Eye (tissue), 1 donor: ENCODE data around the gene RNF220.
"Not testable (repeated sequence)": the region's sequence is repeated elsewhere in the genome, so short reads cannot be mapped to it uniquely, and the experiment has no call there.

Source experiments
- DNase-seq: peaks from one replicate; pipeline ENCODE4 v3.0.0-alpha.2; 2015

RNF220 gene

DNA sequence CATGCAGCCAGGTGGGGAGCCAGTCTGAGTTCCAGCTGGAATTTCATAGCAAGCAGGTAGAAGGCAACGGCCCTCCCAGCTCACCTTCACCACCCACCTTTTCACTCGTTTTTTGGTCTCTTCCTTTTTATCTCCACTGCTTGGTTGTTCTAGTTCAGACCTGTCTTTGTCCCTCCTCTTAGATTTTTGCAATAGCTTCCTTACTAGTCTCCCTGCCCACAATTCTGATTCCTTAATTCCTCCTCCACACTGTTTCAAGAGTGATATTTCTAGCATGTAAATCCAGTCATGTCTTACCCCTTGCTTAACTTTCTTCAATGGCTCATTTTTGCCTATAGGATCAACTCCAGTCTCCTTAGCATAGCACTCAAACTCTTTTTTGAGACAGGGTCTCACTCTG, 149.7 kb downstream of the RNF220 start:
- DNase-seq: no peak

DNA sequence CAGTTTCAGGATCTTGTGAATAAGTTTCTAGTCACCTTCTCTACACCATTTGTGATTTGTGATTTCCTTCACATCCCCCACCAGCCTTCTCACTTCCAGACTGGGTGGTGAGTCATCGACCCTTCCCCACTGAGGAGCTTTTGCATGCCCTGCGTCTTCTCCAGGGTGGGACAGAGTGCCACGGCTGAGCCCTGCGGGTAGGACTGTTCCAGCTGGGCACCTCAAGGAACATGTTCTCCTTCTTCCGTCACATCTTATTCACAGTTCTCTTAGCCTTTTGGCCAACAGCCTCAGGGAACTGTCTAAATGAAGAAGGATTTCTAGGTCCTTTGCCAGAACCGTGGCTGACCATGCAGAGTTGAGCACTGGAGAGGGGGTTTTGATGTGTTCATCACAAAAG, 152.7 kb downstream of the RNF220 start:
- DNase-seq: no peak

DNA sequence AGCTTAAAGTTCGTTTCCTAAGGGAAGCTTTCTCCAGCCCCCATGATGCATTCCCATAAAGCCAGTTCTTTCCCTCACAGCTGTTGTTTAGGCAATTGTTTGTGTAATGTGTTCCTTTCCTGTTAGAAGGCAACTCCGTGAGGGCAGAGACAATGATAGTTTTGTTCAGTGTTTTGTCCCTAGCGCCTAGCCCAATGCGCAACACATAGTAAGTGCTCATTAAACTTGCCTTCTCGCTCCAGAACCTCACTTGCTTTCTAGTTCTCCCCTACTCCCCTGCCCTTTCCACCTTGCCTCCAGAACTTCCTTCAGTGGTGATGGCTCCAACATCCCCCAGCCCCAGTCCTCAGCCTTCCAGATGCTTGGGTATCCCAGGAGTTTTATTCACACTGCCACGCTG, 153.8 kb downstream of the RNF220 start:
- no peak for DNase-seq

DNA sequence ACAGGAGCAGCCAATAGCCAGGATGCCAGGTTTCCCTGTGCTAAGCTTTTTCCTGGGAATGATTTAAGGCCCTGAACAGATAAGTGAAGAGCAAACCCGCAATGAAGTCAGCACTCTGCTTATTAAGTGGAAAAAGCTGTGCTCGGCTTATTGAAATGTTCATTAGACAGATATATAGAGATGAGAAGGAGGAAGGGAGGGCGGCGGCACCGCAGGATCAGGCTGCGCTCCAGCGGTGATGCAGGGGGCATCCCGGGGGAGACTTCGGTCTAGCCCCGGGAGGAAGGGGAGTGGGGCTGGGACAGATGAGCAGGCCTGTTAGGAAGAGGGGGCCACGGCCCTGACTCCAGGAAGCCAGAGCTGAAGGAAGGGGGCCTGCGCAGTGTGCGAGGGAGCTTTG, 154.3 kb downstream of the RNF220 start:
- DNase-seq: peak; percentile 6

DNA sequence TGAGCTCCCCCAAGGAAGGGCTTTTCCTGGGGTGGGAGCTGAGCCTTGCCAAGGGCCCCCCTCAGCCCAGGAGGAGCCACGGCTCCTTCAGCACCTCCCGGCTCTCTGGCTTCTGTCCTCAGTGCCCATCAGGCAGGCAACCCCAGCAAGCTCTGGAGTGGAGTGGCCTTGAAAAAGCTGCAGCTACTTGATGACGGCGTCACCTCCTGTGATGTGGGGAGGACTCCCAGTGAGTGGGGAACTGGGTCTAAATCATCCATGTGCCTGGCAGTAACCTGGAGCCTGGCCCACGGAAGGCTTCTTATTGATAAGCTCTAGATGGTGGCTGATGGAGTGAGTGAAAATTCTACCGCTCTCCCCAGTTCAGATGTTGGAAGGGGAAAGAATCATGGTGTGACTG, 154.9 kb downstream of the RNF220 start:
- no peak for DNase-seq

DNA sequence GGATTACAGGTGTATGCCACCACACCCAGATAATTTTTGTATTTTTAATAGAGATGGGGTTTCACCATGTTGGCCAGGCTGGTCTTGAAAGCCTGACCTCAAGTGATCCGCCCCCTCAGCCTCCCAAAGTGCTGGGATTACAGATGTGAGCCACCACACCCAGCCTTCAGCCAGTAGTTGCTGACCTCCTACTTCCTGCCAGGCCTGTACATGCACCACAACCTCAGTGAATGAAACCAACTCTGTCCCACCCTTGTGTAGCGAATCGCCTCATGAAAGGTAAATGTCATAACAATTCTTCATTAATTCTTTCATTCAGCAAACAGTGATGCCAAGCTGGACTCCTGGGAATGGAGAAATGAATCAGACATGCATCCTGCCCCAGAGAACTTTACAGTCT, 155.6 kb downstream of the RNF220 start:
- DNase-seq: not testable (repeated sequence)

DNA sequence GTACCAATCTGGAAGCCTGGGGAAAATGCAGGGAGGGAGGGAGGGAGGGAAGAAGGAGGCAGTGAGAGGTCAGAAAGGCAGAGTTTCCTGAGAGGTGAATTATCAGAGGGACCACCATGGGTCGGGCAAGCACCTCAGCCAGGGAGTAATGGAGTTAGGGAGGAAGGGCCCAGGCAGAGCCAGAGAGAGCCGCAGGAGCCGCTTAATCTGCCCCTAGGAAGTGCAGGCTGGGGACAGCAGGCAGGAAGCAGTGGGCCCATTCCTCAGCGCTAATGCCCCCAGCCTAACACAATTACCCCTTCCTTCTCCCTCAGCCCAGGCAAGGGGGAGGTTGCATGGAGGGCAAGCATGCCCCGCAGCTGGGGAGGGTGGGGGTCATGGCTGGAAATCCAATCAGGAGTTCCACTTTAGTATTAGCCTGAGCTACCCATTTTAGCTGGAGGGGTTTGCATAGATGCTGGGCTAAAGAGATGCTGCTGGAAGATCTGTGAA, 160.2 kb downstream of the RNF220 start:
- no peak for DNase-seq

DNA sequence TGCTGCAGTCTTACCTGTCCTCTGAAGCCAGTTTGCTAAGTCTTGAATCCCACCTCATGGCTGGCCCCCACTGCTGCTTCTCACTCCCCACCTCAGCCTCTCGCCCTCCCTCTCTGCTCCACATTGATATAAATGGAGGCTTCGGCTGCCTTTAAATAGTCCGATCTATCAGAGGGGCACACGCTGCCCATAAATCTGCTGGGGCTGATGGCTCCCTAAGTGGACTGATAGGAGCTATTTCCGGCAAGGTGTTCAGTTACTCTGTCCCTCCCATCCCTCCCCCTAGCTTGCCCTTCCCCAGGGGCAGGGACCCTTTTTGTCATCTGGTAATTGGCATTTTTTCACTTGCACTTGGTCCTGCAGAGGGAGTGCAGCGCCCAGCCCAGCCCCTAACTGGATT, 160.8 kb downstream of the RNF220 start:
- DNase-seq: no peak

DNA sequence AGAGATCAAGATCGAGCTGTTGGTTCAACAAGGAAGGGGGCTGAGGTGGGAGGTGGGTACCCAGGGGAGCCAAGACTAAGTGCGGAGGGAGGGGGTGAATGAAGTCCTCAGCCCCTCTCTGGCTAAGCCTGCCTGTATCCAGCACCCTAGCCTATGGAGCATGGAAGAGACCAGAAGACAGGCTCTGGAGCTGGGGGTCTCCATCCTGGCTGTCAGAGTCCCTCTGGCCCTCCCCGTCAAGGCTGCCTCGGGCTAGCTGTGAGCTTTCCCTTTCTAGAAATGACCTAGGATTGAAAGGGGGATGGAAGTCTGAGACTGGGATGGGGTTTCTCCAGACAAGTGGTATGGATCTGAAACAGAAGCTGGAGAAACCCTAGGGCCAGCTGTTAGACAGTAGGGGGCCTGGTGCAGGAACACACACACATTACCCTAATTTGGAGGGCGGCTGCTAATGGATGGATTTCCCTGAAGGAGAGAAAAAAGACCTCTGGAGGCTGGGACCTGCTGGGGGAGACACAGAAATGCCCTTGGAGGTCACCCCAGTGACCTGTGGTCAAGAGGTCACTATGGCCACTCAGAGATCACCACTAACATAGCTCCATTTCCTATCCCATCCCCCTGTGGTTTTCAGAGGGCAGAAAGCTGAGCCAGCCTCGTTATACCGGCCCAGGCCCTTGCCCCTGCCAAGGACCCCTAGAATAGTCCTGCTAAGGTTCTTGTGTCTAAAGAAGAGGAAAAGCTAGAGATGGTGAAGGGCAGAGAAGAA, 161.4 kb downstream of the RNF220 start:
- peak; percentile 38 for DNase-seq

DNA sequence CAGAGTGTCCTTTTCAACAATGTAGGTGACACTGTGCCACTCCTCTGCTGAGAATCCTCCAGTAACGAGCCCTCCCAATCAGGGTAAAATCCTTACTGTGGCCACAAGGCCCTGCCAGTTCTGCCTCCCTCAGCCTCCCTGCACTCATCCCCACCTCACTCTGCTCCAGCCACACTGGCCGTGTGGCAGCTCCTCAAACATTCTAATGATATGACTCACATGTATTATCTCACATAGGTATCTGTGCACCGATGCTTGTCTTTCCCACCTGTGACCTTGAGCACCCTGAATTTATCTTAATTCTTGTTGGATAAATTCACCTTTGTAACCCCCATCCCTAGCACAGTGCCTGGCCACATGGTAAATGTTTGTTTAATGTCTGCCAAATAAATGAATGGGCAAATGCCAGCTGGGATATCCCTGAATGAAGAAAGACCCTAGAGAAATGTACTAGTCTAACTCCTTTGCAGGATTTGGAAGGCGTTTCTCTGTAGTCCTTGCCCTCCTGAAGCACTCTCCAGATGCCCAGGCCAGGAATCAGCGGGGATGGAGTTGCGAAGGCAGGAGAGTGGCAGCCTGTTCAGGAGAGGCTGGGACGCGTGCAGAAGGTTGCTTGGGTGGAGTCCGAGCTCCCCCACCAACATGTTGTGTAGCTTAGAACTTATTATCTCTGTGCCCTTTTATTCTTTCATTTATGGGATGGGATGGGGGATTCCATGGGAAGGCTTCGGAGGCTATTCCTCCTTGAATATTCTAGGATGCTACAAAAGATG, 163.3 kb downstream of the RNF220 start:
- no peak for DNase-seq

DNA sequence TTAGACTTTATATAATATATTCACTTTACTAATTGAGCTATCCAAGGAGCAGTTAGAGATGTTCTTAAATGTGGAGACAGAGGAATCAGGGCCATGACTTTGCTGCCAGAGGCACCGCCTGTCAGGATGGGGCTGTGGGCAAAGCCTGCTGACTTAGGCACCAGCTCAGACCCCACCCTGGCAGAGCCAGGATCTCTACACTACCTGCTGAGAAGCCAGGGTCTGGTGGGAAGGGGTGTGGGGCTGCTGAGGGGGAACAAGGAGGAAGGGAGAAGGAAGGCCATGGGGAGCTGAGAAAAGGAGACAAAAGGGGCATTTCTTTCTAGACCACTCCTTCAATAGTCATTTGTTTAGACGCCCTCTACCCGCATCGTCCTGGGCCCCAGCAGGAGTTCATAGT, 164.4 kb downstream of the RNF220 start:
- DNase-seq: no peak

DNA sequence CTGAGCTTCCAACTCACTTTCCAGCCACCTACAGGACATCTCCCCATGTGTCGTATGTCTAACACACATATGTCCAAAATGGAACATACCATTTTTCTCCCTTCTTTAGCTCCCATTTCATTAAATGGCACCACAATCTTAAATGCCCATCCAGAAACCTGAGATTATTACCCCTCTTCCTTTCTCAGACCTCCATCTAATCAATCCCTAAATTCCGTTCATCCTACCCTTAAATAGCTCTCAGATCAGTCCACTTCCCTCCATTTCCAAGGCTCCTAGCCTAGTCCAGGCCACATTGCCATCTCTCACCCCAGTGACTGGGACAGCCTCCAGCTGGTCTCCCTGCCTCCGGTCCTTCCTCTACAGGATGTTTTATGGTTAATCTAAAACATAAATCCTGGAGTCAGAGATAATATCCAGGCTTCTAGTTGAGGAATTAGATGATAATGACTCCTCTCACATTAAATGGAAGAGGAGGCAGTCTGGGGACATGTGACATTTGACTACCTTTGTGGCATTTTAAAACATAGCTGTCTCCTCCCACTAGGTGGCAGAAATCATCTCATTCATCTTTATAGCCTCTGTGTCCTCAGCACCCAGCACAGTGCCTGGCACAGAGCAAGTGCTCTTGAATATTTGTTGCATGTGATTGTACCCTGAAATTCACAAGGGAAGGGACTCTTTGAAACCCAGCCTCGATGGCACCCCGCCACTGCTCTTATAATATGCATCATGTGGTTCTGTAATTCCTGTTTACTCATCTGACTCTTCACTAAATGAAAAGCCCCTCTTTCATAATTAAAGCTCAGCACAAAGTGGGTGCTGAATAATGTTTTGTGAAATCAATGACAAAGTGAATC, 166.9 kb downstream of the RNF220 start:
- no peak for DNase-seq

DNA sequence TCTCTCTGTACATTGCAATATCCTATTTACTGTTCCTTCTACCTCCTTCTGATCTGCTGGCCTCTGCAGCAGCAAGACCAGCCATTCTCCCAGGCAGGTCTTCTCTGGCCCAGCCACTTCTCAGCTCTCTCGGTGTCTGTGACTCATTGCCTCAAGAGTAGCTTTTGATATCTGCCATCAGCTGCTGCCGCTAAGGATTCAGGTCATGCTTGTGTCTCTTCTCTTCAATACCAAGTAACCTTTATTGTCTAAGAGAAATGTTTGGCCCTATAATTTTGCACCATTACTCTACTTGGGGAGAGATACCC, 167.5 kb downstream of the RNF220 start:
- DNase-seq: no peak

DNA sequence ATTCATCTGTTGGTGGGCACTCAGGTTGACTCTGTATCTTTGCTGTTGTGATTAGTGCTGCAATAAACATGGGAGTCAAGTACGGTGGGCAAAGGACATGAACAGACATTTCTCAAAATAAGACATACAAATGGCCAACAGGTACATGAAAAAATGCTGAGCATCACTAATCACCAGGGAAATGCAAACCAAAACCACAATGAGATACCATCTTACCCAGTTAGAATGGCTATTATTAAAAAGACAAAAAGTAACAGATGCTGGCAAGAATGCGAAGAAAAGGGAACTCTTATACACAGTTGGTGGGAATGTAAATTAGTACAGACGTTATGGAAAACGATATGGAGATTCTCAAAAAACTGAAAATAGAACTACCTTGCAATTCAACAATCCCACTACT, 170.3 kb downstream of the RNF220 start:
- no peak for DNase-seq

DNA sequence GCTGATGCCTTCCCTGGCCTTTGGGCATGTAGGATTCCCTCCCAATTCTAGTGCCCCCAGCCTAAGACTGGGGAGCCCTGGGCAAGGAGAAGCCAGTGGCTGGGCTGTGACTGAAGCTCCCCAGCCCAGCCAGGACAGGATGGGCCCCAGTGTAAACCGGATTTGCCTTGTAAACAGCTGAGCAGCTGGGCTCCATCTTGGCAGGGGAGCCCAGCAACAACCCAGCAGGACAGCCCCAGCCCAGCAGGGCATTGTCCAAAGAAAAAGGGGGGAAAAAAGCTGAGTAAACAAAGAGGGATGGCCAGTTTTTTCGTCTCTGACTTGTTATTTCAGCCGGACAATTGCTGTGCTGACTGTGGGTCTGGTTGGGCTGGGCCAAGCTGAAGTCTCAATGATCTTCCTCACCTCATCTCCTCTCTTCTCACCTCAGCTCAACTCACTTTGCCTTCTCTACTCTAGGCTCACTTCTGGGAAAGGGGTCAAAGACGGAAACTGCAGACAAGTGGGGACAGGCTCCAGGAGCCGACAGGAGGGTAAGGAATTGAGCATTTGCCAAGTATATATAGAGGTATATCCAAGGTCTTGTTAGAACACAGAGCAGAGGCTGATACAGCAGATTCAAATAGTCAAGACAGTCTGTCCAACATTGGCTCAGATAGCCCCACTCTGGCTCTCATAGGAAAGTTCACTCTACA, 171.5 kb downstream of the RNF220 start:
- no peak for DNase-seq

DNA sequence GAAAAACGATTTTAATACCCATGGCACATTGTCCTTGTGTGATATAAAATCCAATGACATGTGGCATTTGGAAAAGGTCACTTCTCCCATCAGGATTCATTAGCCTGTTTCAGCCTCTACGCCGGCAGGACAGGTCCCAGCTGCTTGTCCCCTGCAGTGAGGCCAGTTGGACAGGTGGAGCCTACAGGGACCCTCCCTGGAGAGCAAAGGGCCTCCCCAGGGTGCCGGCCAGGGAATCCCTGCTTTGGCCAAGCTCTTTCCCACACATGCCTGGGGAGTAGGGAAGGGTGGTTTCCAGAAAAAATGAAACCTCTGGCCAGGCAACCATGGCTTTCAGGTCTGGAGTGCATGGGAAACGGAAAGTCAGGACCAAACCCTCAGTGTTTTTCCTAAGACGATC, 176.2 kb downstream of the RNF220 start:
- DNase-seq: no peak

DNA sequence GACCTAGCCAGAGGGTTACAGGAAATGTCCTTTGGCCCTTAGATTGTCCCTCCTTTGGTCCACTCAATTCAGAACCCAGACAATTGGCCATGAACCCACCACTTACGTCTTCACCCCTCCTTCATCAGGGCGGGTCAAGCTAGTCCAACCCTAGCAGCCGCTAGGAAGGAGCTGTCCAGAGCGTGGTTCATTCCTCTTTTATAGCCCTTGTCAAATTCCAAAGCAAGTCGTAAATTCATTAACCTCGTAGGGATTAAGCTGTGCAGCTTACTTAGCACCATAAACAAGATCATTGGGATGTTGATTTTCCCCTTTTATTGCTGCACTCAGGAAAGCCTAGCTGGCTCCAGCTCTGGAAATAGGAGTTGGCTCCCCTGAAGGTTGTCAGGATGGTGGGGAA, 179.1 kb downstream of the RNF220 start:
- DNase-seq: no peak

DNA sequence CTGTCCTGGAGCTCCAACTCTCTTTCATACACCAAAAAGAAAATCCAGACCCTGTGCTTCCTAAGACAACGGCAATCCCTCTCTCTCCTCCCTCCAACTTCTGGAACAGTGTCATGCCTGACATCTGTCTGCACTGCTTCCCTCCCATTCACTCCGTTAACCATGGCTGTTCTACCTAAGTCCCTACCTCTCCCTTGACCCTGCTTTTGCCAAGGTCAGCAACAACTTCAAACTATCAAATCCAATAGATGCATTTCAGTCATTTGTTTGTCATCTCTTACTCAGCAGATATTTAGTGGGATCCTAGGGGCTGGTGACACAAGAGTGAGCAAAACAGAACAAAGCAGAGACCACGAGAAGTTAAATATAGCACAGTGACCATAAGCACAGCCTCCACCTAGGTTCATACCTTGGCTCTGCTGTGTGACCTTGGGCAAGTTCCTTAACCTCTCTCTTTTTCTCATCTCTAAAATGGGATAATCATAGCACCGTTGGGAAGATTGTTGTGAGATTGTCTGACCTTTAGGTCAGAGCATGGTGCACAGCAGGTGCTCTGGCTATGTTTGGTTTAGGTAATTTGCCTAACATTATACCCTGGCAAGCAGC, 180.4 kb downstream of the RNF220 start:
- no peak for DNase-seq

DNA sequence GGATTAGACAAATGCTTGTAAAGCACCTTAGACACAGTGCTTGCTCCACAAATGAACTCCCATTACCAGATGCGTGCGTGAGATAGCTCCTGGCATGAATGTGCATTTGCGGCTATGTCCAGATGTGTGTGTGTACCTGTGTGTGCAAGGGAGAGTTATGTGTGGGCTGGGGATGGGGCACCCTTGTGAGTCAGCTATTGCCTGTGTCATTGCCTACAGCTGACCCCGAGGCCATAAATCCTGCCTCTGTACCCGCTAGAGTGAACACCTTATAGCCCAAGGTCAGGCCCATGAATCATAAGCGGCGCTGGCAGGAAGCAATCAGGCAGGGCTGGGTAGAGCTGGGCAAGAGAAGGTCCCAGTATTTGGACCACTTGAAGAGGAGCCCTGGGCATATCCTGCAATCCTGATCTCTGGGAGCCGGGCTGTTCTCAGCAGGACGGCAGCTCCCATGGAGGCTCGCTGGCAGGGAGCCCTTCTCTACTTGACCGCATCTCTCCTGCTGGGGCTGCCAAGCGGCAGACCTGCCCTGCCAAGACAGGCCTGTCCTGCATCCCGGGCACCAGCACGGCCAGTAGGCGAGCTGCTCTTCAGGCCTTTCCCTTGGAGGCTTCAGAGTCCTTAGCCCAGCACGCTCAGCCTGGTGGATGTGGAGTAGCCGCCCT, 182.9 kb downstream of the RNF220 start:
- no peak for DNase-seq

DNA sequence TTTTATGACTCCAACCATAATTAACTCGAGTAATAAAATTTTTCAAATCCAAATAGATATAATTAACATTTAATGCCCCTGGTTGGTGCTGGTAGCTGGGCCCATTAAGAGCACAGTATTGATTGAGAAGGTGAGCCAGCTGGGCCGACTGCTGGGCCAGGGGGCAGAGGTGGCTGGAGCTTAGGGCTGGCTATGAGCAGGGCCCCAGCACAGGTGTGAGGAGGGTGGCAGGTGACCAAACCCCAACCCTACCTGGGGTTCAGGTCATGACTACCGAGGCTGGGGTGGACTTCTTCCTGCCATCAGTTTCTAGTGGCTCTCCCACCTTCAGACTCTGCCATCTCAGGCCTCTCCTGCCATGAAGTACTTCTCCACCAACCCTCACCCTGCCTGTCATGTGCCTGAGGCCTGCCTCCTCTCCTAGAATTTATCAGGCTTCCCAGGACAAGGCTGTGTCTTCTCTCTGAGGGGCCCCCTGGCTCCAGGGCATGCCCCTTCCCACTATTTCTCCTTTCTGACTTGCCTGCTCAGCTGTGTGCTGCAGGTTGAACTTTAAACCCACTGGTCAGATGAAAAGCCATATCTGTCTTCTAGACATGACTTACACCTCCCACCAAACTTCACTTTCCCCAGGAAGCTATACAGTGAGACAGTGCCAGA, 183.6 kb downstream of the RNF220 start:
- DNase-seq: no peak

DNA sequence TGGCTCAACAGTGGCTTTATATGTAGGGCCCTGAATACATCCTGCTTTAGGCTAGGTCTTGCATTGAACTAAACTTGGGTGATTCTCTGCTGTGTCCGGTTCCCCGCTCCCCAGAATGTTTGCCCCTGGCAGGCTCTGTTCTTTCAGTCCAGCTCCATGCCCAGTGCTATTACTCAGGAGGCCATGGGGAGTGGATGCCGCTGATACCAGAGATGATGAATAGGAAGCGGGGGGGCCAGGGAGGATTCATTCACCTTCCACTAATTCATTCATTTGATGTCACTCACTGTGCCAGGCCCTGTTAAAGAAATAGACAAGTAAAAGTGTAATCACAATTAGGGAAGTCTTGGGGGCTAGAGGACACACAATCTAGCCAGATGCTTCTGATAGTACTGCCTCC, 185.4 kb downstream of the RNF220 start:
- DNase-seq: no peak
